GM10248 (cell line): ENCODE measurements around the gene CAMK2B.
"Not testable (repeated sequence)": the region's sequence is repeated elsewhere in the genome, so short reads cannot be mapped to it uniquely, and the experiment has no call there.

Experiments
- CTCF ChIA-PET: fragments of 300-600 bp; sonication (Branson Sonifier 250); formaldehyde crosslinking; extraction: SDS; loops from one replicate; lab custom pipeline; 2021; ENCODE audit warnings: antibody characterized with exemption; lab: Yijun Ruan, JAX
- POLR2A ChIA-PET: fragments of 350-650 bp; sonication (Branson Sonifier 250); formaldehyde crosslinking; extraction: SDS; loops from one replicate; lab custom pipeline; 2020; ENCODE audit warnings: antibody characterized with exemption; lab: Yijun Ruan, JAX
- DNase-seq: peaks from one replicate; pipeline ENCODE4 v3.0.0; 2012; ENCODE audit errors: extremely low spot score
- TF ChIP-seq, protein P1 (sequence below): IDR thresholded peaks from 2 replicates; pipeline ENCODE4 v1.5.1; 2012; ENCODE audit warnings: mild to moderate bottlenecking, low read depth; ENCODE audit errors: extremely low read depth, missing control alignments, control extremely low read depth

The CAMK2B gene

DNA sequence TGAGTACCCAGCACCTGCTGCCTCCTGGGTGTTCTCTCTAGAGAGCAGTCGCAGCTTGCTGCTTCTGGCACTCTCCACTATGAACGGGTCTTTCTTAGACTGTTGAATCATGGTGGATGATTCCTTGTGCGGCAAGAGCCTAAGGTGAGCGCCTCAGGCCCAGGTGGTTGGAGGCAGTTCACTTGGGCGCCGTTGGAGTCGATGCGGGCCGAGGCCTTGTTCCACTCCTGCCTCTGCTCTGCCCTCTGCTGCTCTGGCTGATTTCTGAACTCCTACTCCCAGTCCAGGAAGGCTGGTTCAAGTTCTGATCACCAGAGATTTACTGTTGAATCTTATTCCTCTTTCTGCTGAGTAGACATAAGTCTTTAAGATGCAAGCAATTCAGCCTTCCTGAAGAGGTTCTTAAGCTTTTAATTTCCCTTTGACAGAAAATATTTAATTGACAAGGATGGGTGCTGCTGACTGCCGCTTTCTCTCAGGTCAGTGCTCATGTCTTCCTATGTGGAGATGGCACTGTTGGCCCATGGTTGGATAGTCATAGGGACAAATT is 114.2 kb downstream of the CAMK2B start:
- DNase-seq: no peak
- TF ChIP-seq, protein P1, sequence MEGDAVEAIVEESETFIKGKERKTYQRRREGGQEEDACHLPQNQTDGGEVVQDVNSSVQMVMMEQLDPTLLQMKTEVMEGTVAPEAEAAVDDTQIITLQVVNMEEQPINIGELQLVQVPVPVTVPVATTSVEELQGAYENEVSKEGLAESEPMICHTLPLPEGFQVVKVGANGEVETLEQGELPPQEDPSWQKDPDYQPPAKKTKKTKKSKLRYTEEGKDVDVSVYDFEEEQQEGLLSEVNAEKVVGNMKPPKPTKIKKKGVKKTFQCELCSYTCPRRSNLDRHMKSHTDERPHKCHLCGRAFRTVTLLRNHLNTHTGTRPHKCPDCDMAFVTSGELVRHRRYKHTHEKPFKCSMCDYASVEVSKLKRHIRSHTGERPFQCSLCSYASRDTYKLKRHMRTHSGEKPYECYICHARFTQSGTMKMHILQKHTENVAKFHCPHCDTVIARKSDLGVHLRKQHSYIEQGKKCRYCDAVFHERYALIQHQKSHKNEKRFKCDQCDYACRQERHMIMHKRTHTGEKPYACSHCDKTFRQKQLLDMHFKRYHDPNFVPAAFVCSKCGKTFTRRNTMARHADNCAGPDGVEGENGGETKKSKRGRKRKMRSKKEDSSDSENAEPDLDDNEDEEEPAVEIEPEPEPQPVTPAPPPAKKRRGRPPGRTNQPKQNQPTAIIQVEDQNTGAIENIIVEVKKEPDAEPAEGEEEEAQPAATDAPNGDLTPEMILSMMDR: no peak
- ChIA-PET POLR2A (no interaction called here), CTCF (interaction anchor here (0.8 to 1.3 kb wide), 2 partner anchors 10 to 354 kb away, joined by 3 to 4 read pairs; partner anchors contain the start of gene YKT6)

DNA sequence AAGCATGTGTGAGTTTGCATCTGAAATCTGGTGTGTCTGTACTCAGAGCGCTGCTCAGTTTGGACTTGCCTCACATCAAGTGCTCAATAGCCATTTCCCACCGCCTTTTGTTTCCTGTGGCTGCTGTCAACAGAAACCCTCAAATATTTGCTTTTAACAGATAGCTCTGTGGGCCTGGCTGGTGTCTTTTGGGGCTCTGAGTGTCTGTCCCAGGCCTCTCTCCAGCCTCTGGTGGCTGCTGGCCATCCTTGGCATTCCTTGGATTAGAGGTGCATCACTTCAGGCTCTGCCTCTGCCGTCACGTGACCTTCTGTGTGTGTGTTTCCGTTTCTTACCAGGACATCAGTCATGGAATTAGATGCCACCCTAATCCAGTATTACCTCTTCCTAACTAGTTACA is 115.3 kb downstream of the CAMK2B start:
- DNase-seq: no peak
- ChIA-PET CTCF (interaction anchor here (1.3 kb wide), 1 partner anchor 9 kb away, joined by 4 read pairs; the partner anchor contains the start of gene YKT6), POLR2A (no interaction called here)
- TF ChIP-seq, protein P1: no peak

DNA sequence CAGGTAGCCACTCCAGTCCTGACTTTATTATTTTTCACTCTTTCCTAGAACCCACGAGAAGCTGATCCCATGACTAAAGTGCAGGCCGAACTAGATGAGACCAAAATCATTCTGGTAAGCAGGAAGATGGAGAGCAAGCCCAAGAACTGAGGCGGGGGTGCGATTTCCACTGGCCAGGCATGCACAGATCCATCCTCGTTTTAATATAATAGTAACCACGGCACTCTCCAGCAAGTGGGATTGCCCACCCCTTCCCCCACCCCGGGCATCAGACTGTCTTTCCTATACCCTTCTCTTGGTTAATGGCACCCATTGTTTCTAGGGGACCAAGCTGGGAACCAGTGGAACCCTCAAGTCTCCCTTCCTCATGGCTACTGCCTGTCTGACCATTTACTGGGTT is 117.3 kb downstream of the CAMK2B start:
- CTCF ChIA-PET: interaction anchor here (1.1 kb wide), 1 partner anchor 224 kb away, joined by 3 read pairs; no protein-coding TSS in a partner anchor
- DNase-seq: no peak
- POLR2A ChIA-PET: interaction anchor here (0.6 kb wide), 1 partner anchor 216 kb away, joined by 4 read pairs; no protein-coding TSS in a partner anchor
- TF ChIP-seq, protein P1: no peak

DNA sequence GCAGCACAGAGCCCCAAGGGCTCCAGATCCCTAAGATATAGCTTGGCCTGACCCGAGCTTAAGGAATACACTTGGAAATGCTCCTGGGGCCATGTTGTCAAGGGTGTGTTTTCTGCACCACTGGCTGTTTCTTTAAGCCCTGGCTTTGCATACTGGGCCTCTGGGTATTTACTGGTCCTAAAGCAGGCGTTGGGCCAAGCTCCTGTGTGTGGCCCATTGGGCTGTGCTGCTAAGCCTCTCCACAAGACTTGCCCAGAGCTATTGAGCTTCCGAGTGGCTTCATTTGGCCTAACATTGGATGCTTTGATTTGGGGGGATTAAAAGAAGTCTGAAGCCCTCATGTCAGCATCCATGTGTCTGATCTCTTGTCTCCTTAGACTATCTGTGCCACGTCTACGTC is 119.4 kb downstream of the CAMK2B start:
- DNase-seq: no peak
- TF ChIP-seq, protein P1: no peak
- ChIA-PET POLR2A (no interaction called here), CTCF (interaction anchor here (1.0 to 1.4 kb wide), 4 partner anchors 8 to 12 kb away, joined by 3 to 5 read pairs (median 4); no protein-coding TSS in a partner anchor)

DNA sequence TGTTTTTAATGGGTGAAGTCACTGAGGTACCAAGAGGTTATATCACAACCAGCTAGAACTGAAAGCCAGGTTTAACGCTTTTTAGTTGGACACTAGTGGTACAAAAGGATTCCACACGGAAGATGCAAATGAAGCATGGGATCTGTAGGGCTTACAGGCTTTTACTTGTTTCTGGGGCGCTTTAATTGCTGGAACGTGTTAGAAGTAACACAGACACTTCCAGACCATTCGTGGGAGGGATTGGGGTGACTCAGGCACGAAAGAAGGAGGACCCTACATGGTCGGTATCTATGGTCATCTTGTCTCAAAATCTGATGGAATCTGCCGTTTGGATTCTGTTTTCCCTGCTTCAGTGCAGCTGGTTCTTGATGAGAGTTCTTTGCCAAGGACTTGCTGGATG is 123.6 kb downstream of the CAMK2B start:
- CTCF ChIA-PET: interaction anchor here (0.7 to 2.9 kb wide), 11 partner anchors 12 to 372 kb away, joined by 3 to 12 read pairs (median 3); partner anchors contain the start of gene DDX56
- POLR2A ChIA-PET: interaction anchor here (0.6 kb wide), 1 partner anchor 221 kb away, joined by 3 read pairs; no protein-coding TSS in a partner anchor
- DNase-seq: no peak
- TF ChIP-seq, protein P1: no peak

DNA sequence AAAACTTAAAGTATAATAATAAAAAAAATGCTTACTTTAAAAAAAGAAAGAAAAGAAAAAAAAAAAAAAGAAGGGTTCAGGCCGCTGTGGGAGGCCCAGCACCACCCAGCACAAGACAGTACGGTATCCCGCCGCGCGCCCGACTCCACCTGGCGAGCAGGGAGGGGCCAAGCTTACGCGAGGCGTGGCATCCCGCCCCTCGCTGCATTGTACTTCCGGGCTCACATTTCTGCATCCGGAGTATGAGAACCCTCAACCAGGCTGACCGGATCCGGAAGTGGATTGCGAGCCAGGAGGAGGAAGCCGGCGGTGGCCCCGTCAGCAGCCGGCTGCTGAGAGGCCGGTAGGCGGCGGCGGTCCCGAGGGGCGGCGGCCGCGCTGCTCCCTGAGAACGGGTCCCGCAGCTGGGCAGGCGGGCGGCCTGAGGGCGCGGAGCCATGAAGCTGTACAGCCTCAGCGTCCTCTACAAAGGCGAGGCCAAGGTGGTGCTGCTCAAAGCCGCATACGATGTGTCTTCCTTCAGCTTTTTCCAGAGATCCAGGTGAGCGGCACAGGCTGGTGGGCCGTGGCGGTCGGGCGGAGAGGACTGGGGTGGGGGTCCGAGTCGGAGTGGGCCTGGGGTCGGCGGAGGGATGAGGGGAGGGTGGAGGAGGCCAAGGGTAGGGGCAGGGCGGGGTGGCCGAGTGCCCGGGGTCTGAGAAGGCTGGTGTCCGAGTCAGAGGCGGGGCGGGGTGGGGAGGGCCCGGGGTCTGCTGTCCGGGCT is 124.5 kb downstream of the CAMK2B start, which contains the start of gene YKT6:
Gene YKT6, plus strand, starts transcription at position 280 of the 763 bp plus-strand sequence. Its CDS starts 158 bp downstream, at position 438.
- ChIA-PET CTCF (interaction anchor here (0.7 to 2.9 kb wide), 13 partner anchors 10 to 373 kb away, joined by 3 to 12 read pairs (median 3); partner anchors contain the start of gene DDX56), POLR2A (interaction anchor here (0.6 to 0.9 kb wide), 2 partner anchors 13 to 57 kb away, joined by 3 read pairs; no protein-coding TSS in a partner anchor)
- peak; percentile 99 for DNase-seq
- TF ChIP-seq, protein P1: peak; percentile 31

DNA sequence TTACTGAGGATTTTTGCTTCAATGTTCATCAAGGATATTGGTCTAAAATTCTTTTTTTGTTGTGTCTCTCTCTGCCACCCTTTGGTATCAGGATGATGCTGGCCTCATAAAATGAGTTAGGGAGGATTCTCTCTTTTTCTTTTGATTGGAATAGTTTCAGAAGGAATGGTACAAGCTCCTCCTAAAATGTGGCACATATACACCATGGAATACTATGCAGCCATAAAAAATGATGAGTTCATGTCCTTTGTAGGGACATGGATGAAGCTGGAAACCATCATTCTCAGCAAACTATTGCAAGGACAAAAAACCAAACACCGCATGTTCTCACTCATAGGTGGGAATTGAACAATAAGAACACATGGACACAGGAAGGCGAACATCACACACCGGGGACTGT is 125.2 kb downstream of the CAMK2B start:
- CTCF ChIA-PET: interaction anchor here (0.7 to 2.9 kb wide), 7 partner anchors 11 to 85 kb away, joined by 3 to 12 read pairs (median 3); no protein-coding TSS in a partner anchor
- POLR2A ChIA-PET: interaction anchor here (0.9 kb wide), 1 partner anchor 14 kb away, joined by 3 read pairs; no protein-coding TSS in a partner anchor
- not testable (repeated sequence) for DNase-seq
